Right lobe of liver (tissue), 4 donors: Measurements from ENCODE around the gene ZNF609.

ENCODE experiments used
- POLR2A ChIP-seq: fragments of 450-650 bp; IDR thresholded peaks from one replicate; pipeline ENCODE4 v1.6.1; 2017; ENCODE audit warnings: antibody characterized with exemption, mild to moderate bottlenecking
- TF ChIP-seq, protein P1 (sequence below), 4 donors: fragments of 200-600 bp in 3 of 4; fragments of 450-650 bp in 1 of 4; IDR thresholded peaks; one replicate each; pipeline versions ENCODE4 v1.5.1 to v1.8.0; 2016 to 2022; ENCODE audit warnings: antibody characterized with exemption in 4 of 4, mild to moderate bottlenecking in 2 of 4
- donor health status: DM: no; HTN: no; CAD: no.
- donor health status: DM: no; HTN: no; CAD: no.
- donor health status: DM: no; HTN: yes; CAD: no.

DNA sequence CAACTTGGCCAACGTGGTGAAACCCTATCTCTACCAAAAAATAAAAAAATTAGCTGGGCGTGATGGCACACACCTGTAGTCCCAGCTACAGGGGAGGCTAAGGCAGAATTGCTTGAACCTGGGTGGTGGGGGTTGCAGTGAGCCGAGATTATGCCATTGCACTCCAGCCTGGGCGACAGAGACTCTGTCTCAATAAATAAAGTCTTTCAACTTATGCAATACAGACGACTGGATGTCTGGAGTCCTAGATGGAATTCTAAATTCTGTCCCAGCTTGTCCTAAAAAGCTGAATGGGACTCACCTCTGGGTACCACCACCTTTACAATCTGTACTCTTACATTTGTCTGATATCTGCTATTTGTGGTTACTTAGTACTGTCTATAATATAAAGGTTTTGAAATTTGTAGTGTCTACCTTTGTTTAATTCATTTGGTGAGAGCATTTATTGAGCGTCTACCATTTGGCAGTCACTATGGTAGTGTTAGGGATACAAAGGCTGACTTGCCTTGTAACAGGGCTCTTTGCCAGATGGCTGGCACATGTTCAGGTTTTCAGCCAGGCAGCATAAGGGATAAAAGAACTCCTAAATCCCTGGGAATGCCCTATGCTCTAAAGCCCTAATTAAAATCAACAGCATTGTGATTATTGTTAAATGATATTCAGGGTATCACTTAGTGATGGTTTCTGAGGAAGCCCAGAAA, 7.2 kb upstream of the ZNF609 start:
- TF ChIP-seq POLR2A, result no peak
- TF ChIP-seq, protein P1, sequence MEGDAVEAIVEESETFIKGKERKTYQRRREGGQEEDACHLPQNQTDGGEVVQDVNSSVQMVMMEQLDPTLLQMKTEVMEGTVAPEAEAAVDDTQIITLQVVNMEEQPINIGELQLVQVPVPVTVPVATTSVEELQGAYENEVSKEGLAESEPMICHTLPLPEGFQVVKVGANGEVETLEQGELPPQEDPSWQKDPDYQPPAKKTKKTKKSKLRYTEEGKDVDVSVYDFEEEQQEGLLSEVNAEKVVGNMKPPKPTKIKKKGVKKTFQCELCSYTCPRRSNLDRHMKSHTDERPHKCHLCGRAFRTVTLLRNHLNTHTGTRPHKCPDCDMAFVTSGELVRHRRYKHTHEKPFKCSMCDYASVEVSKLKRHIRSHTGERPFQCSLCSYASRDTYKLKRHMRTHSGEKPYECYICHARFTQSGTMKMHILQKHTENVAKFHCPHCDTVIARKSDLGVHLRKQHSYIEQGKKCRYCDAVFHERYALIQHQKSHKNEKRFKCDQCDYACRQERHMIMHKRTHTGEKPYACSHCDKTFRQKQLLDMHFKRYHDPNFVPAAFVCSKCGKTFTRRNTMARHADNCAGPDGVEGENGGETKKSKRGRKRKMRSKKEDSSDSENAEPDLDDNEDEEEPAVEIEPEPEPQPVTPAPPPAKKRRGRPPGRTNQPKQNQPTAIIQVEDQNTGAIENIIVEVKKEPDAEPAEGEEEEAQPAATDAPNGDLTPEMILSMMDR (IDR thresholded peaks at IDR 0.05), result no peak
